Activated T-helper 2 cell treated with anti-CD3 and anti-CD28 coated beads, Interferon-gamma antibody, Interleukin-2, Interleukin-4, amounts not matched to agents 10 μg/mL and 5 μg/mL and 100 μg/mL, durations not matched to agents 14 hours and 24 hours and 36 hours (primary cell): Measurements from ENCODE around the gene CAAP1. TPM values are rescaled to one million over a fixed set of nuclear protein-coding genes. Genes with fewer than 3 reads are reported as not detected.
A peak's percentile ranks its signal among the peaks of the same experiment; 100 is the strongest.

Source experiments
- DNase-seq: peaks from one replicate; pipeline ENCODE4 v3.0.0; 2021; ENCODE audit warnings: low spot score
- H3K27ac Mint-ChIP-seq: one replicate; pipeline ENCODE4 v1.8.0; 2021; ENCODE audit warnings: mixed read lengths
- H3K27me3 Mint-ChIP-seq: one replicate; pipeline ENCODE4 v1.8.0; 2021; ENCODE audit warnings: low read depth, mixed read lengths
- H3K36me3 Mint-ChIP-seq: one replicate; pipeline ENCODE4 v1.8.0; 2021; ENCODE audit warnings: low read depth, mixed read lengths
- H3K4me1 Mint-ChIP-seq: one replicate; pipeline ENCODE4 v1.8.0; 2021; ENCODE audit warnings: low read depth, mixed read lengths
- H3K4me3 Mint-ChIP-seq: one replicate; pipeline ENCODE4 v1.8.0; 2021; ENCODE audit warnings: low read depth, mild to moderate bottlenecking, moderate library complexity, mixed read lengths
- H3K9me3 Mint-ChIP-seq: one replicate; pipeline ENCODE4 v1.8.0; 2021; ENCODE audit warnings: mixed read lengths
- intact Hi-C: fragments of 100-400 bp; cut with micrococcal nuclease; formaldehyde crosslinking; loops from one replicate; pipeline ENCODE4 v1.15.1; 2023
- total RNA-seq: library from RNA; stranded (reverse); gene quantifications from 2 replicates; pipeline ENCODE4 v1.2.3, GENCODE V29; 2022

CAAP1 gene
- total RNA-seq = 19.4 and 20.7 TPM in 2 replicates

- intact Hi-C loops = loop anchor here (1.0 kb wide), 2 partner anchors 55 to 64 kb away; partner anchors contain the start of genes IFT74 and PLAA
- Mint-ChIP-seq H3K4me1 (peaks cover 25% of the 10 kb centered on the region), H3K9me3 (peaks cover 9% of the 10 kb centered on the region), H3K4me3 (peak within 1 kb of the TSS; percentile 96), H3K27ac (peak within 1 kb of the TSS; percentile 99), H3K36me3 (peaks cover 6% of the 10 kb centered on the region), H3K27me3 (no peaks in the 10 kb centered on the region)
- DNase-seq = peak; percentile 88
Measured at GRCh38 chr9:26892251-26893029, at the start of gene CAAP1. Gene CAAP1, minus strand, starts transcription at chr9:26892802. Its CDS starts 87 bp downstream, at chr9:26892715.

DNA sequence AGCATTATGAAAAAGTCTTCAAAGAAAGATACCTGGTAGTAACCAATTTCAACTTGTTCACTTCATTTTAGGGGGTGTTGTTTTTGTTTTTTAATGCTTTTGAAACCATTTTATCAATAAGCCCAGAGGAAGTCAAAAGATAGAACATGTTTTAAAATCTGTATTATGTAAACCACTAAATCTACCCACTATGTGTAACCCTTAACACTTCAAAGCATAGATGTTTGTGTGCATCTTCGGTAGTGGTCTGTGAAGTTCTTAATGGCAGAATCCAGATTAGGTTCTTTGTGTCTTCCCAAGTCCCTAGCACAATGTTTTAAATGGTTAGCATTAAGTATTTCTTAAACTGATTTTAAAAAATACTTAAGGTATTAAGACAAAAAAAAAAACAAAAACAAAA lies 48.2 kb upstream of the CAAP1 start:
- intact Hi-C loops = no loop called here
- Mint-ChIP-seq H3K4me1 (peaks cover 62% of the 10 kb centered on the region), H3K4me3 (peak overlapping the region; percentile 23), H3K9me3 (peaks cover 16% of the 10 kb centered on the region), H3K27me3 (no peaks in the 10 kb centered on the region), H3K36me3 (peaks cover 75% of the 10 kb centered on the region), H3K27ac (peak overlapping the region; percentile 18)
- no peak for DNase-seq

- intact Hi-C loops = no loop called here
- no peak overlapping the region for H3K4me3 Mint-ChIP-seq
Measured at GRCh38 chr9:26939955-26940711, 47.5 kb upstream of the CAAP1 start.

DNA sequence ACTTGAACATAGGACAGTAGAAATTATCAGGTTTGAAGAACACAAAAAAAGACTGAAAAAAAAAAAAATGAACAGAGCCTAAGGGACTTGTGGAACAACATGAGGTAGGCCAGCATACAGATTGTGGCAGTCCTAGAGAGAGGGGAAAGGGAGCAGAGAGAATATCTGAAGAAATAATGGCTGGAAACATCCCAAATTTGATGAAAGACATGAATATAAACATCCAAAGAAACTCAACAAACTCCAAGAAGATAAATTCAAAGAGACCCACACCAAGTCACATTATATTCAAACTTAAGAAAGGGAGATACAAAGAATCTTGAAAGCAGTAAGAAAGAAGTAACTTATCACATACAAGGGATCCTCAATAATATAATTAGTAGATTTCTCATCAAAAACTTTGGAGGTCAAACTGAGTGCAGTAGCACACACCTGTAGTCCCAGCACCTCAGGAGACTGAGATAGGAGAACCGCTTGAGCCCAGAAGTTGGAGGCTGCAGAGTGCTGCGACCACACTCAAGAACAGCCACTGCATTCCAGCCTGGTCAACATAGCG lies 45.3 kb upstream of the CAAP1 start:
- peaks cover 62% of the 10 kb centered on the region for H3K36me3 Mint-ChIP-seq
- no peak overlapping the region for H3K27ac Mint-ChIP-seq
- H3K4me3 Mint-ChIP-seq = no peak overlapping the region
- DNase-seq = no peak
- no peaks in the 10 kb centered on the region for H3K27me3 Mint-ChIP-seq
- peaks cover 39% of the 10 kb centered on the region for H3K4me1 Mint-ChIP-seq
- intact Hi-C loops = no loop called here
- peaks cover 16% of the 10 kb centered on the region for H3K9me3 Mint-ChIP-seq

More at GRCh38 chr9:26939955-26940711, 47.5 kb upstream of the CAAP1 start:
- H3K36me3 Mint-ChIP-seq = peaks cover 70% of the 10 kb centered on the region
- DNase-seq = no peak
- no peaks in the 10 kb centered on the region for H3K27me3 Mint-ChIP-seq
- peaks cover 16% of the 10 kb centered on the region for H3K9me3 Mint-ChIP-seq
- peak overlapping the region; percentile 18 for H3K27ac Mint-ChIP-seq
- H3K4me1 Mint-ChIP-seq = peaks cover 57% of the 10 kb centered on the region

DNA sequence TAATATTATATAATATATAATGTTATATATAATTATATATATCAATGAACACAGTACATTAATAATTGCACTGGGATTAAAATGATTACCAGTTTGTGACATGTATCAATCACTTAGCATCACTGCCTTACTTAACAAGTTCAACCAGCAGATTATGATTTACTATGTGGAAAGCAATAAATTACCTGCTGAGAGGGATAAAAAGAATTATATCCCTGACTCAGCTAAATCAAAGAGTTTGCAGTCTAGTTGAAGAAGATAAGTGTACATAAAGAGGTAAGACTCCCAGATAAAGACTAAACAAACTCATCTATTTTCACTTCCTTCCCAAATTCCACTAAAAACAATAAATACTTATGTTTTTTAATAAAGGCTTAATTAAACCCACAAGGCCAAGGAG lies 43.2 kb upstream of the CAAP1 start:
- no peak for DNase-seq
- Mint-ChIP-seq H3K4me3 (no peak overlapping the region), H3K4me1 (peaks cover 27% of the 10 kb centered on the region), H3K27ac (no peak overlapping the region), H3K9me3 (peaks cover 16% of the 10 kb centered on the region), H3K27me3 (no peaks in the 10 kb centered on the region), H3K36me3 (peaks cover 56% of the 10 kb centered on the region)
- intact Hi-C loops = no loop called here

GRCh38 chr9:26928902-26929495 lies 36.4 kb upstream of the CAAP1 start:
- peaks cover 5% of the 10 kb centered on the region for H3K4me1 Mint-ChIP-seq
- no peaks in the 10 kb centered on the region for H3K9me3 Mint-ChIP-seq
- H3K4me3 Mint-ChIP-seq = no peak overlapping the region
- peaks cover 53% of the 10 kb centered on the region for H3K36me3 Mint-ChIP-seq
- intact Hi-C loops = no loop called here
- H3K27ac Mint-ChIP-seq = no peak overlapping the region
- DNase-seq = no peak
- no peaks in the 10 kb centered on the region for H3K27me3 Mint-ChIP-seq

DNA sequence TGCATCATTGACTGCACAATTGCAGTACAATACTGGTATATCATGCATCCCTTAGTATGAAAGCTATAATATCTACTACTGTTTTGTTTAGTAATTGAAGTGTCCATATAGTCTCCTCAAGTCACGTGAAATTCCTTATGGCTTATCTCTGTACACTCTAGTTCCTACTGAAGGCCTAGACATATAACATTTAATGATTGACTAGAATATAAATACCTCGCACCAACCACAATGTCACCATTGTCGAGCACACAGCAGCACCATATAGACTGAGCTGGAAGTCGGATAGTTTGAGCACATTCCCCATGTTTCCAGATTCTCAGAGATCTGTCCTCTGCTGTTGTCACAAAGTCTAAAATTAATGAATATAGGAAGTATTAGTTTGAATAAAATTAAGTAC lies 33.0 kb upstream of the CAAP1 start:
- Mint-ChIP-seq H3K36me3 (peaks cover 64% of the 10 kb centered on the region), H3K9me3 (no peaks in the 10 kb centered on the region), H3K27me3 (no peaks in the 10 kb centered on the region), H3K4me1 (peaks cover 6% of the 10 kb centered on the region), H3K4me3 (no peak overlapping the region), H3K27ac (no peak overlapping the region)
- no peak for DNase-seq
- intact Hi-C loops = no loop called here

GRCh38 chr9:26919698-26920097 lies 27.1 kb upstream of the CAAP1 start:
- no peaks in the 10 kb centered on the region for H3K27me3 Mint-ChIP-seq
- intact Hi-C loops = no loop called here
- no peaks in the 10 kb centered on the region for H3K9me3 Mint-ChIP-seq
- no peak overlapping the region for H3K4me3 Mint-ChIP-seq
- DNase-seq = no peak
- H3K27ac Mint-ChIP-seq = no peak overlapping the region
- peaks cover 73% of the 10 kb centered on the region for H3K36me3 Mint-ChIP-seq
- peaks cover 1% of the 10 kb centered on the region for H3K4me1 Mint-ChIP-seq

DNA sequence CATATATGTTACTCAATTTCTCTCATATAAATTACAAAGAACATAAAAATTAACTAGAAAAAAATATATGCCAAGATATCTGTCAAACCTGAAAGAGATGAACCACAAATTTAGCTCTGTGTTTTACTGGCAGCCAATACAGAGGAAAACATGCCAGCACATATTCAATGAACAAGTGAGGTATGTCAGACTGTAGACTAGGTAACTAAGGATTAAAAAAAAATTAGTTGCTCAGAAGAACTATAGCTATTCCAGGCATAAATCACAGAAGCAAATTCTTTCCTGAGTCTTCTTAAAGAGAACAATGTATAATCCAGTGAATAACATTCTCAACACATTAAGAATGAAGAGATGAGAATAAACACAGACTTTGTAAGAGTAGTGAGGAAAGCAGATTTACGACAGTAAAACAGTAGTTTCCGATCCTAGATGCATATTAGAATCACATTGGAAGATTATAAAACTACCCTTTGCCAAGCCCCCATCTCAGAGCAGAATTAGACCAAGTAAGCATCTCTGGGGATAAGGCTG lies 20.6 kb upstream of the CAAP1 start:
- H3K27ac Mint-ChIP-seq = no peak overlapping the region
- no peak for DNase-seq
- H3K36me3 Mint-ChIP-seq = peaks cover 61% of the 10 kb centered on the region
- intact Hi-C loops = no loop called here
- no peaks in the 10 kb centered on the region for H3K9me3 Mint-ChIP-seq
- H3K4me3 Mint-ChIP-seq = no peak overlapping the region
- no peaks in the 10 kb centered on the region for H3K4me1 Mint-ChIP-seq
- H3K27me3 Mint-ChIP-seq = no peaks in the 10 kb centered on the region

DNA sequence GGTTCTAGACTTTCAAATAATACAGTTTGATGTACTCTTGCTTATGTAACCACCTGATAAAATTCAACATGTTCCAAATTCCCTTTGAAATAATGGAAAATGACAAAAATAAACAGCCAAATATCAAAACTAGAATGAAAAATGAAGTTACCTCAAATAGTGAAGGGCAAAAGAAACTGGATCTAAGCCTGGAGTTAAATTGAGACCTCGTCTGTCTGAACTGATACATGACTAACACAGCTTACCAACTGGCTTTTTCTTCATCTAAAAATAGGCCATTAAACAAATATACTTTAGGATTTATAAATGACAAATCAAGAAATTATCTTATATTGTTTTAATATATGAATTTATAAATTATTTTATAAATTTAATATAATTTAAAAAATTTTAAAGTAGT lies 12.1 kb upstream of the CAAP1 start:
- Mint-ChIP-seq H3K4me1 (peaks cover 1% of the 10 kb centered on the region), H3K36me3 (peaks cover 57% of the 10 kb centered on the region), H3K27ac (no peak overlapping the region), H3K27me3 (no peaks in the 10 kb centered on the region), H3K4me3 (no peak overlapping the region), H3K9me3 (no peaks in the 10 kb centered on the region)
- intact Hi-C loops = no loop called here
- no peak for DNase-seq

DNA sequence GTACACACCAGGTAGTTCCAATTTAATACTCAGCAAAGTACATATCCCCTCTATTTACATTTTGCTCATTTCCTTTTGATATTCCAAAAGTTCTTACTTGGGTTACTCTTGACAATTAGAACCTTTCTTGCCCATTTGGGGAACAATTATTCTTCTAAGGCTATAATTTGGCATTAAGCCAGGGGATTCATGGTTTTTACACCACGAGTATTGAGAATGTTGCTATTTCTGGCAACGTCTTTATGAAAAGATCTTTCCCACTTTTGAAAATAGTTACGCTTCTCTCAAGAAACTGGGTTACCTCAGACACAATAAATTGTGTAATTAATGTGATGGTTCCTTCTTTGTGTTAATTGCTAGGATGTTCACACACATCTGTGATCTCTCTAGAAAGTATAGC lies 11.5 kb upstream of the CAAP1 start:
- Mint-ChIP-seq H3K9me3 (no peaks in the 10 kb centered on the region), H3K27ac (no peak overlapping the region), H3K27me3 (no peaks in the 10 kb centered on the region), H3K4me3 (no peak overlapping the region), H3K36me3 (peaks cover 54% of the 10 kb centered on the region), H3K4me1 (peaks cover 1% of the 10 kb centered on the region)
- no peak for DNase-seq
- intact Hi-C loops = no loop called here

DNA sequence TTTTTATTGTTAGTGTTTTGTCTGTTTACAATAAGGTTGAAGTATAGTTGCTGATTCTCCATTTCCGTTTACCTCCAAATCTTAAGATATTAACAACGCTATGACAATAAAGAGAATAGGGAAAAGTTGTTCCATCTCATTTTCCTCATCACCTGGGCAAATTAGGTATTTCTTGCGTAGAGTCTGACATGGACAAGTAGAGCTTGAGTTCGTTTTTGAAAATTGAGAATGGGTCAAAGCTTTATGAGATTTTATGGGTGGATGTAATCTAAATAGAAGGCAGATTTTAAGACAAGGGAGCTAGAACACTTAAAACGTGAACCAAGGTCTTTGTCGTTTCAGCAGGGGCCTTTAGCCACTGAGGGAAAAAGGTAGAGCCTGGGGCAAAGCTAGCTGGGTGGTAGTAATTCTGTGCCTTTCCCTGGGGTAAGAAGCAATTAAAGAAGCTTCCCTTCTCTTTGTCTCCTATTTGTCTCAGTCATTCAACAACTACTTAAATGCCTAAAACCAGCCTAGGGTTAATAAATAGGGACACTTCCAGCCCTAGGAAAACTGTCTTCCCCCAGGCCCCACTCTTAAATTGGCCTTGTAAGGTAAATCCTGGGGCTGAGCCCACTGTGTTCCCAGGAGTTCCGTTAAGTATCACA lies 551 bp upstream of the CAAP1 start:
- intact Hi-C loops = no loop called here
- H3K9me3 Mint-ChIP-seq = peaks cover 9% of the 10 kb centered on the region
- H3K36me3 Mint-ChIP-seq = peaks cover 3% of the 10 kb centered on the region
- H3K27me3 Mint-ChIP-seq = no peaks in the 10 kb centered on the region
- DNase-seq = no peak
- peak overlapping the region; percentile 96 for H3K4me3 Mint-ChIP-seq
- H3K27ac Mint-ChIP-seq = peak overlapping the region; percentile 99
- H3K4me1 Mint-ChIP-seq = peaks cover 22% of the 10 kb centered on the region
